HG02973 (cell line): ENCODE results near the gene KNSTRN.

Experiments
- ATAC-seq: cut with Tn5 transposase; IDR thresholded peaks from one replicate; pipeline ENCODE4 v1.9.1; 2021; ENCODE audit warnings: moderate library complexity; ENCODE audit not compliant: unreplicated experiment

The KNSTRN gene

DNA sequence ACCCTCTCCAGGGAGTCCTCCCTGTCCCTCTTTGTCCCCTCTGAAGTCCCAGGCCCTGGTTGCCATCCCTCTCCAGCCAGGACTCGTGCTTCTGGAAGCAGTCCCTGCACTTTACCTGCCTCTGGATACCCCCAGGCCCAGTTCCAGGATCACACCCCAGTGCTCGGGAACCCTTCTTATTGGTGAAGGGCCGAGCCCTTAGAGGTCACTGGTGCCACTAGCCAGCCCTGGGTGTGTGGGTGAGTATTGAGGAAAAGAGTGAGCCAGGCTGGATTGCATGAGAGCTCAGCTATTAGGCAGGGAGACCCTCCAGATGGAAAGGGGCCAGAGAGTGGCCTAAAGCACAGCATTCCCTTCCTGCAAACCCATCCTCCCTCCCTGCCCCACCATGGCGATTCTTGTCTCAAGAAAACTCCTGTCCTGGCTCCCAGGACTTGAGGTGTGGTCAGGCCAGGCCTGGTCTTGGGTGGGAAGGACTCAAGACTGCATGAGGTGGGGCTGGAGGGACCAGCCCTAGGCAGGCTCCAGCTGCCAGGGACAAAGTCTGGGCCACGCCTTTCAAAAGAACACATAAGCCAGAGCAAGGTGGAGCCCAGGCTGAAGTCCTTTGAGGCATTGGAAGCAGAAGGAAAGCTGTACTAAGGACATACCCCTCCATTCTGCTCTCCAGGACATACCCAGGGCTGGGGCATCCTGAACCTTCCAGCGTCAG, 36.5 kb upstream of the KNSTRN start:
- no peak for ATAC-seq

- ATAC-seq: no peak
Observed at GRCh38 chr15:40346579-40347558, 35.7 kb upstream of the KNSTRN start.

DNA sequence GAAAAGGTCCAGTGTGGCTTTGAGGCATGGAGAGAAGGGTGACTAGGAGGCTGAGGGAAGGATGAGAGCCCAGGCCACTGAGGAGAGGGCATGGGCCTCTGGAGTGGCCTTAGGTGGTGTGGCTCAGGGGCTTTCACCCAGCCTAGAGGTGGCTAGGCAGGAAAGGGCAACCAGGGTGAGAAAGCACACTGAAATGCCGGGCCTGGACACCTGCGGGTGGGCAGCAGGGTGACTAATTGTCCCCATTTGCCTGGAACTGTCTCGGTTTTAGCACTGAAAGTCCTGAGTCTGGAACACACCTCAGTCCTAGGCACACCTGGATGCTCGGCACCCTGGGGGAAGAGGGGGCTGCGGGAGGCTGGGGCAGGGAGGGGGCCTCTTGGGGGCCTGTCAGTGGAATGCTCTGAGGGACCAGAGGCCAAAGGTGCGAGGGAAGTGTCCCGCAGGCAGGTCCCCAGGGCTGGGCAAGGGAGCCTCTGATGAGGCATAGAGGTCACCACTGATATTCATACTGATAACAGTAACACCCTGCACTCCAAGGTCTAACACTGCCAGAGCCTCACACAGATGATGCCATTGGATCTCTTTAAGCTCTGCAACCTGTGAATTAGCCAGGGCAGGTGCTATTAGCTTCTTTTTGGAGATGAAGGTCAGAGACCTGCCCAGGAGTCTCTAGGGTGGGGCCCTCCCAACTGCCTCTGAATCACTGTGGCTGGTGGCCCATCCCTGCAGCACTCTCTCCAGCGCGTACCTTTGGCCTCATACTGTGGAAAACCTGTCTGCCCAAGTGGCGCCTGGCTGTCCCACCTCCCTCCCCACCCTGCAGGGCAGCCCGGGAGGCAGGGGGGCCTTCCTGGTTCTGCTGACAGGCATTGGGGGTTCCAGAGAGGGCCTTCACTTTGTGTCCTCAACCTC, 34.7 kb upstream of the KNSTRN start:
- no peak for ATAC-seq

GRCh38 chr15:40348474-40348870, 34.0 kb upstream of the KNSTRN start:
- ATAC-seq: no peak

DNA sequence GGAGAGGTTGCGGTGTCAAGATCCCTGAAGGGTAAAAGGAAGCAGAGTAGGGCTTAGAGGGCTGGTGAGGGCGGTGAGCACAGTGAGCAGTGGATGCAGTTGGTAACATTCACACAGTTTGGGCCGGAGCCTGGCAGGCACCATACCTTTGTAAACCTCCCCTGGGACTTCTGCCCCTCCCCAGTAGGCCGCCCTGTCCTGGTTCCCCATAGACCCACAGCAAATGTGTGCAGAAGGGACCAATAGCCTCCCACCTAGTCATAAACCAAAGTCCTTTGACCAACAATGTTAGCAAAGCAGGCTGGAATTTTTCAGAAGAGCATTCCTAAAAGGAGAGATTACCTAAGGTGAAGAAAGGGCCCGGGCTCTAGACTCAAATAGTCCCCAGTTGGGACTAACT, 33.4 kb upstream of the KNSTRN start:
- ATAC-seq: no peak

DNA sequence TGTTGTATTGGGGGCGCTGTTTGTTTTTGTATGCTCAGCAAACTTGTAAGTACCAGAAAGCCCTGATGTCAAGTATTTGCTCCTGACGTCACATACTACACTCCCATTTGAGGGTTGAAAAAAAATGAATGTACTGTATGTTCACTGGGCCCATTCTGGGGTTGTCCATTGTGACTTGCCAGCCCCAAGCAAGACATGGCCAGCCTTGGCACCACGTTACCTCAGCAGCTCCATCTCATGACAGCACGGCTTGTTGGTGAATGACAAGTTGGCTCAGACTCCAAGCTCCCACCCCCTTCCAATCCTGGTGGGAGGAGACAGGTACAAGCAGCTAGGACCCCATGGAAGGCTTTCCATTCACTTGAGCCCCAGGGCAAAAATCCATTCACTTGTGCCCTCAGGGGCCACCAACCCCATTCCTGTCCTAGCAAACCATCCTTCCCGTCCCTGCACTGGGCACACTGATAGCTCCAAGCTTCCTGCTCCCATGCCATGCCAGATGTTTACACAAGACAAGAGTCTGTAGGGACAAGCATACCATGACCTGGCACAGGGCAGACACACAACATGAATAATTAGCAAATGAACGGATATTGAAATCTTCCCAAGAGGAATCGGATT, 30.1 kb upstream of the KNSTRN start:
- no peak for ATAC-seq

GRCh38 chr15:40353697-40354096, 28.8 kb upstream of the KNSTRN start:
- no peak for ATAC-seq

DNA sequence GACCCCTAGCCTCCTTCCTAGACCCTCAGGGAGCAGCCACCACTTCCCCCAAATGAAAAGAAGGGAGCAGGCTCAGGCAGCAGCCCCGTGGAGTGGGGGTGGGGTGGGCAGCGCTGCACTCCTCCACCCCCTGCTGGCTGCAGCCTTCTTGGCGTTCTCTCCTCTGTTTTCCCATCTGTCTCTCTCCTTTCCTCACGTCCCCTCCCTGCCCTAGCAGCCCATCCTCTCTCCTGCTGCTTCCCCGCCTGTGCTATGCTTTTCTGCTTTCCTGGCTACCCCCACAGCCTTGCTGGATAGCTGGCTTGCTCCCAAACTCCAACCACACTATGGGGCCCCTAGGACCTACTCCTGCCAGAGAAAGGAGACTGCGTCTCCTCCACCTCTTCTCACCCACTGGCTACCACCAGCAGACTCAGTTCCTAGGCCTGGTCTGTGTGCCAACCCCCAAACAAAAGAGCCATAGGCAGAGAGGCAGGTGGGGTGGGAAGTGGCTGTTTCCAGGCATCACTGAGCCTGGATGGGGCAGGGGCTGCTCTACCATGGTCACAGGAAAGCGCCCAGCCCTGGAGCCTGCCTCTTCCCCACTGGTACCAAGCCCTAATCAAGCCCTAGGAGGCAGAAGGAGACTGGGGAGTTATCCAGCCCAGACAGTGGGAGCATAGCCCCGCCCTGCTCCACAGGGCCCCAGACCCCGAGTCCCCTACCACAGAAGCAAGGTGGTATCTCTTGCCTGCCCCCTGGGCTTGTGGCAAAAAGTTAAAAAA, 27.9 kb upstream of the KNSTRN start:
- no peak for ATAC-seq

GRCh38 chr15:40355976-40356585, 26.4 kb upstream of the KNSTRN start:
- ATAC-seq: no peak

DNA sequence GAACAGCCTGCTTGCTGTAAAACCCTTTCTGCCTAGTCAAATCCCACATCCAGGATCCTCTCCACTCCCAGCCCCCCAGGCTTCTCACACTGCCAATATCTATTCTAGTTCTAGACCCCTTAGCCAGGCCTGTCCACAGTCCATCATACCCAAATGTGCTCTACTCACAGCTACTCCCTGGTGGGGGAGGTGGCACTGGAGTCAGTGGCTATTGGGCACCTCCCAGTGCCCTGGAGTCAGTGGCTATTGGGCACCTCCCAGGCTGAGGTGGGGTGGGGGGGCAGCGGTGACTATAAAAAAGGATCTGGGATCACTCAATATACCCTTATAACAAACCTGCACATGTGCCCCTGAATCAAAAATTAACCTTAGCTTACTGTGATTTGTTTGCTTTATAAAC, 25.3 kb upstream of the KNSTRN start:
- no peak for ATAC-seq

DNA sequence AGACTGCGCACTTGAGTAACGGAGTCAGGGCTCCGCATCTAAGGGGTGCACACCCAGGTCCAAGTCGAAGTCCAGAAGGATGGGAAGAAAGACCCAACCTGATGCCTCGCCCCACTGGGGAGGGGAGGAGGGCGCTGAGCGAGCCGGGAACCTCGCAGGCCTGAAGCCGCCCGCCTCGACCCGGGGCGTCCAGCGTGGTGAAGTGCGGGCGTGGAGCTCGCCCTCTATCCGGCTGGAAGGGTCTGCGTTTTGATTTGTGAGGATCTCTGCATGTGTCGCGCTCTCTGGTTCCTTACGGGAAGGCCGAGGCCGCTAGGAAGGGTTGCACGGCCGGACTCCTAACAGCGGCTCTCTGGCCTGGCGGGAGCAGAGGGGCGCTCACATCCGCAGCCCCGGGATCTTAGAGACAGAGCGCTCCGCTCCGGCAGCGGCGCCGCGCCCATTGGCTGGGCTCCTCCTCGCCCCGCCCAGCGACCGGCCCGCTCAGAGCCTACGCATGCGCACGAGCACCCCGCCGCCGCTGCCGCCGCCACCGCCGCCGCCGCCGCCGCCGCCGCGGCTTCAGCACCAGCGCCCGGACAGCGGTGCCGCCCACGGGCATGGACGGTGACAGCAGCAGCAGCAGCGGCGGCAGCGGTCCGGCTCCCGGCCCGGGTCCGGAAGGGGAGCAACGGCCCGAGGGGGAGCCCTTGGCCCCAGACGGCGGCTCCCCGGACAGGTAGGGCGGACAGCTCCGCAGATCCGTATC, 24.6 kb upstream of the KNSTRN start, which contains the start of gene DISP2:
Gene DISP2 (plus strand): TSS at position 497 of the 748 bp plus-strand sequence. CDS start 103 bp downstream, at position 600.
- peak; percentile 68 for ATAC-seq

GRCh38 chr15:40358471-40359353, 23.8 kb upstream of the KNSTRN start:
- no peak for ATAC-seq

DNA sequence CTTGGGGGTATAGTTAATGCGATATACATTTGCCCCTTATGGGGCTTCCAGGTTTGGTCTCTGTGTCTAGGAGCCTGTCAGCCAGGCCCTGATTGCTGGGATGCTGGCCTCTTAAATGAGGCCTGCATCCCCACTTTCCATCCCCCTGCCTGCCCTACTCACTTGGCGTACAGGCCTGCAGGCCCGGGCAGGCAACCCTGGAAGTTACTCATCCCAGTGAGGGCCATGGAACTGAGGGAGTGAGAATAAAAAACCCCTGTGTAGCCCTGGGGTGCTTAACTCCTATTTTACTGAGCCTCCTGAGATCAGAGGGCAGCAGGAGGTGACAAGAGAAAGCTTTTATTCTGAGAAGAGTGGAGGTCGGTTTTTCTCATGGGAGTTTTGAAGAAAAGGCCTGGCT, 22.5 kb upstream of the KNSTRN start:
- ATAC-seq: no peak

DNA sequence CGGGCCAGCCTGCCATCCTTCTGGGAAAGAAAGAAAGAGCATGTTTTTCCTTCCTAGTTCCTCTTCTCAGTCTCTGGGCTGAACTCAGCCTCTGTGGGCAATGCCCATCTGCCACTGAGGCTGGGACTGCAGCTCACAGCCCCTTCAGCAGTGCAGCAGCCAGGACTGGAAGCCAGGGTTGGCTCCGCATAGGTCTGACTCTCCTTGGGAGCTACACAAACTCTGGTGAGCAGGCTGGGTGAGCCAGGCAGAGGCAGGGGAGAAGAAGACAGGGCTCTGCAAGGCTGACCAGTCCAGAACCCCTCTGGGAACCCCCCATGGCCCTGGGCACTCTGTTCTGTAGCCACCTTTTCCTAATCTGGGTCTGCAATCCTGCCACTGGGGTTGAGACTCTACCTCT, 20.9 kb upstream of the KNSTRN start:
- ATAC-seq: no peak

DNA sequence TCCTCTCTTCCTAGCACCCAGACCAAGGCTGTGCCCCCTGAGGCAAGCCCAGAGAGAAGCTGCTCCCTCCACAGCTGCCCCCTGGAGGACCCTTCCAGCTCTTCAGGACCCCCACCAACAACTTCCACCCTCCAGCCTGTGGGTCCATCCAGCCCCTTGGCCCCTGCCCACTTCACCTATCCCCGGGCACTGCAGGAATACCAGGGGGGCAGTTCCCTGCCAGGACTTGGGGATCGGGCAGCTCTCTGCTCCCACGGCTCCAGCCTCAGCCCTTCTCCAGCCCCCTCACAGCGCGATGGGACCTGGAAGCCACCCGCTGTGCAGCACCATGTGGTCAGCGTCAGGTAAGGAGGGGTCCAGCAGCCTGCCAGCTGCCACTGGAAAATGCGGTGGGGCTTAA, 18.9 kb upstream of the KNSTRN start:
- no peak for ATAC-seq

- no peak for ATAC-seq
Observed at GRCh38 chr15:40364251-40364650, 18.3 kb upstream of the KNSTRN start.

- ATAC-seq: no peak
Observed at GRCh38 chr15:40365016-40365415, 17.5 kb upstream of the KNSTRN start.
